Mesendoderm (in vitro differentiated cells): Measurements from ENCODE around the gene CPNE9.

Experiments
- DNase-seq: peaks from one replicate; pipeline ENCODE4 v3.0.0; 2013
- H2AK5ac ChIP-seq: 2 replicates; pipeline ENCODE4 v1.6.1; 2013; ENCODE audit warnings: low read length, inconsistent platforms
- H2BK120ac ChIP-seq: 2 replicates; pipeline ENCODE4 v1.6.1; 2013; ENCODE audit warnings: low read depth, mild to moderate bottlenecking, low read length, moderate library complexity, mixed read lengths
- H2BK15ac ChIP-seq: replicated peaks from 2 replicates; pipeline ENCODE4 v1.6.1; 2013; ENCODE audit warnings: low read depth, mild to moderate bottlenecking, moderate library complexity
- H2BK5ac ChIP-seq: 2 replicates; pipeline ENCODE4 v1.6.1; 2013; ENCODE audit warnings: low read length, inconsistent platforms
- H3K18ac ChIP-seq: 2 replicates; pipeline ENCODE4 v1.6.1; 2013; ENCODE audit warnings: mild to moderate bottlenecking, low read length, mixed read lengths
- H3K23ac ChIP-seq: one replicate; pipeline ENCODE4 v1.6.1; 2013; ENCODE audit warnings: low read length
- H3K27ac ChIP-seq: 2 replicates; pipeline ENCODE4 v1.5.1; 2013; ENCODE audit warnings: low read depth, mild to moderate bottlenecking, inconsistent platforms, low read length, moderate library complexity
- H3K27me3 ChIP-seq: 2 replicates; pipeline ENCODE4 v1.6.1; 2013; ENCODE audit warnings: low read length, control low read depth, mild to moderate bottlenecking, inconsistent platforms; ENCODE audit not compliant: insufficient read depth, poor library complexity
- H3K36me3 ChIP-seq: 2 replicates; pipeline ENCODE4 v1.6.1; 2013; ENCODE audit warnings: low read length, inconsistent platforms; ENCODE audit not compliant: control insufficient read depth, insufficient read depth
- H3K4ac ChIP-seq: one replicate; pipeline ENCODE4 v1.6.1; 2013; ENCODE audit warnings: low read depth, mild to moderate bottlenecking, low read length, moderate library complexity
- H3K4me1 ChIP-seq: 2 replicates; pipeline ENCODE4 v1.6.1; 2013; ENCODE audit warnings: low read depth, low read length, inconsistent platforms; ENCODE audit not compliant: control insufficient read depth
- H3K4me2 ChIP-seq: 2 replicates; pipeline ENCODE4 v1.6.1; 2013; ENCODE audit warnings: low read length
- H3K4me3 ChIP-seq: 2 replicates; pipeline ENCODE4 v1.5.1; 2013; ENCODE audit warnings: mild to moderate bottlenecking, low read length
- H3K56ac ChIP-seq: one replicate; pipeline ENCODE4 v1.6.1; 2013; ENCODE audit warnings: low read length
- H3K79me1 ChIP-seq: 2 replicates; pipeline ENCODE4 v1.6.1; 2013; ENCODE audit warnings: low read length, inconsistent platforms
- H3K79me2 ChIP-seq: 2 replicates; pipeline ENCODE4 v1.6.1; 2013; ENCODE audit warnings: mild to moderate bottlenecking, low read length; ENCODE audit not compliant: control insufficient read depth, insufficient read depth
- H3K9ac ChIP-seq: 2 replicates; pipeline ENCODE4 v1.6.1; 2013; ENCODE audit warnings: low read length, inconsistent platforms
- H4K5ac ChIP-seq: one replicate; pipeline ENCODE4 v1.6.1; 2013; ENCODE audit warnings: low read length
- H4K8ac ChIP-seq: one replicate; pipeline ENCODE4 v1.6.1; 2013; ENCODE audit warnings: low read depth, mild to moderate bottlenecking, control low read depth, low read length, moderate library complexity
- WGBS: extraction: QIAGEN DNeasy Blood & Tissue Kit; methylation state at CpG from one replicate; pipeline ENCODE4 v1.1.7; 2013; ENCODE audit warnings: low lambda C conversion rate, missing lambda C conversion rate; ENCODE audit not compliant: insufficient coverage; ENCODE audit errors: extremely low coverage; 5-methylcytosine and 5-hydroxymethylcytosine counted together

CPNE9 gene

DNA sequence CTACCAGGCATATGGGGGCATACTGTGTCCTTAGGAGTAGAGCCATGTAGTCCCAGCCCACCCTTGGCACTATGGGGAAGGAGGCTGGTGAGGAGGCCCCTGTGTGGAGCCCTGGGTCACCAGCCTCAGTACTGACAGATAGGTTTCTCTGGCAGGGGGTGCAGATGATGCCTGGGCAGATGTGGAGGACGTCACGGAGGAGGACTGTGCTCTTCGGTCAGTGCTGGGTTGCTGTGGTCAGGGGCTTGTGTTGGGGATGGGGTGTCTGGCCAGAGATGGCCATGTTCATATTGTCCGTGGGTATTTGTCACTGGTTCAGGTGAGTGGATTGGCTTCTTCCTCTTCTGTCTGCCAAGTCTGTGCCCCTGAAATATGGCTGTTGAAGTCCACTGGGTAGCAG is 34.4 kb upstream of the CPNE9 start:
- no peaks in the 10 kb centered on the region for H3K79me1 ChIP-seq
- H4K8ac ChIP-seq, result no peak overlapping the region
- no peaks in the 10 kb centered on the region for H3K79me2 ChIP-seq
- H2BK120ac ChIP-seq, result no peak overlapping the region
- no peak for DNase-seq
- no peak overlapping the region for H3K23ac ChIP-seq
- no peak overlapping the region for H3K56ac ChIP-seq
- H3K27me3 ChIP-seq, result no peaks in the 10 kb centered on the region
- no peak overlapping the region for H2BK15ac ChIP-seq
- H3K4me3 ChIP-seq, result no peak overlapping the region
- no peak overlapping the region for H3K9ac ChIP-seq
- no peaks in the 10 kb centered on the region for H3K4me1 ChIP-seq
- no peak overlapping the region for H4K5ac ChIP-seq
- no peak overlapping the region for H3K4me2 ChIP-seq
- H2AK5ac ChIP-seq, result no peak overlapping the region
- no peak overlapping the region for H3K18ac ChIP-seq
- no CpG with 5 or more reads among the region's 4 CpGs for WGBS
- H3K4ac ChIP-seq, result no peak overlapping the region
- H2BK5ac ChIP-seq, result no peak overlapping the region
- H3K27ac ChIP-seq, result no peak overlapping the region
- H3K36me3 ChIP-seq, result peaks cover 11% of the 10 kb centered on the region

DNA sequence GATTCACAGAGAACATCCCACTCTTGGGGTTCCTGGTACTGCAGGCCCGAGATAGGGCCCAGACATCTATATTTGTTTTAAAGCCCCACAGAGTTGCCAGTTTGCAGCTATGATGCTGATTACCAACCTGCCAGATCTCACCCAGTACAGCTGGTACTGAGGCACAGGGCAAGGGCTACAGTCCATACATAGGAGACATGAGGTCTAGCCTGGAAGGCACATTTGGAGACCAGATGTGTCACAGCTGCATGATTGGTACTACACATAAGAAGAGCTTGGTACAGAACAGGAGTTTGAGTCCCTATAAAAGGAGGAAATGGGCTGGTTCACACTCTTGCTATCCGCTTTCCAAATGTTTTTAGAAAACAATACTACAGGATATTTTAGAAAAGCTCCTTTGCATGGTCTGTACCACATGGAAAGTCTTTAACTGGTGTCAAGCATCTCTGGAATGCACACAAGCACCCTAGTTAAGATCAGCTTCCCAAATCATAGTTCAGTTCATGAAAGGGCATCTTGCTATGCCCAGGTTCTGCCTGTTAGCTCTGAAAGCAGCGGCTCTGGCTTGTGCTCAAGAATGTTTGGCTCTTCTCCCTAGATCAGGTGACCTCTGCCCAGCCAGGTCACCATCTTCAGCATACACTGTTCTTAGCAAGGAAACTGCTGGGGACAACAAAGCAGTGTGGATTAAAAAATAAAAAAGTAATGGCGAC is 33.8 kb upstream of the CPNE9 start:
- no peak overlapping the region for H3K18ac ChIP-seq
- H3K4me2 ChIP-seq, result no peak overlapping the region
- H3K36me3 ChIP-seq, result peaks cover 11% of the 10 kb centered on the region
- DNase-seq, result no peak
- H2AK5ac ChIP-seq, result no peak overlapping the region
- H2BK15ac ChIP-seq, result no peak overlapping the region
- H3K23ac ChIP-seq, result no peak overlapping the region
- H3K79me2 ChIP-seq, result no peaks in the 10 kb centered on the region
- H3K27me3 ChIP-seq, result no peaks in the 10 kb centered on the region
- no peaks in the 10 kb centered on the region for H3K4me1 ChIP-seq
- H2BK5ac ChIP-seq, result no peak overlapping the region
- no peak overlapping the region for H3K4ac ChIP-seq
- no peak overlapping the region for H3K56ac ChIP-seq
- H4K8ac ChIP-seq, result no peak overlapping the region
- no peak overlapping the region for H3K9ac ChIP-seq
- H2BK120ac ChIP-seq, result no peak overlapping the region
- H3K79me1 ChIP-seq, result no peaks in the 10 kb centered on the region
- H4K5ac ChIP-seq, result no peak overlapping the region
- no peak overlapping the region for H3K4me3 ChIP-seq
- H3K27ac ChIP-seq, result no peak overlapping the region
- no CpG with 5 or more reads among the region's 4 CpGs for WGBS

DNA sequence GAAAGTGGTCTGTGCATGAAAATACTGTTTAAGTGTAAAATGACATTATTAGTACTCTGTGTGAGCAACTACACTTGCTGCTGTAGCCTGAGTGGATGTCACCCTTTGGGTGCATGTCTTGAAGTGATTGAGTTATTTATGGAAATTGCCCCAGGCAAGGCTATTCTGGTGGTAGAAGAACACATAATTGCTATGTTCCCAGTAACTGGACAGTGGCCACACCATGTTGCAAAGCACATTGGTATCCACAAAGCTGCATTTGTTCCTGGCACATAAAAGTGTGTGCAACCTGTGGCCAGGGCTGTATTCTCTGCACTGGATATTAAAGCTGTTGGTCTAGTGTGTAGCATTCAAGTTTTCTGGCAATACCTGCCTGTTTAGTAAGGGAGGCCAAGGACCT is 30.6 kb upstream of the CPNE9 start:
- Histone ChIP-seq H2AK5ac (no peak overlapping the region), H3K27me3 (no peaks in the 10 kb centered on the region), H2BK120ac (no peak overlapping the region), H3K79me2 (no peaks in the 10 kb centered on the region), H2BK15ac (no peak overlapping the region), H3K4me1 (no peaks in the 10 kb centered on the region), H4K5ac (no peak overlapping the region), H3K27ac (no peak overlapping the region), H3K4me3 (no peak overlapping the region), H3K4ac (no peak overlapping the region), H3K18ac (no peak overlapping the region), H4K8ac (no peak overlapping the region), H3K79me1 (no peaks in the 10 kb centered on the region), H3K56ac (no peak overlapping the region), H2BK5ac (no peak overlapping the region), H3K9ac (no peak overlapping the region), H3K4me2 (no peak overlapping the region), H3K23ac (no peak overlapping the region), H3K36me3 (peaks cover 8% of the 10 kb centered on the region)
- no peak for DNase-seq

DNA sequence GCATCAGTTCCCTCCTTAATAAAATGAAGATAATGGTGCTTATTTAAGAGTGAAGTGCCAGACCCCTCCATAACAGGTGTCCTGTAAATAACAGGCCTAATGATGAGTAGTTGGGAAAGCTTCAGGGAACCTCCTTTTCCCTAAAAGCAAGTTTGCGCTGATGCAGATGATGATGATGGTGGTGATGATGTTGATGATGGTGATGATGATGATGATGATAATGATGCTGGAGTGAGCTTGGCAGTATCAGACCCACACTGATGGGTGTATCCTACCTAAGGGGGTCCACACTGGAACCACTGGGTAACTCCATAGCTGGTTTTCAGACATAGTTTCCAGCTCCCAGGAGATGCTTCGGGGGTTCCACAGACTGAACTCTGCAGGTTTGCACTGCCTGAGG is 29.9 kb upstream of the CPNE9 start:
- H3K9ac ChIP-seq, result no peak overlapping the region
- H2BK15ac ChIP-seq, result no peak overlapping the region
- no peaks in the 10 kb centered on the region for H3K79me1 ChIP-seq
- H3K4ac ChIP-seq, result no peak overlapping the region
- H3K36me3 ChIP-seq, result peaks cover 8% of the 10 kb centered on the region
- no peak for DNase-seq
- no peak overlapping the region for H3K23ac ChIP-seq
- WGBS, result no CpG with 5 or more reads among the region's 2 CpGs
- H3K4me3 ChIP-seq, result no peak overlapping the region
- no peak overlapping the region for H2BK120ac ChIP-seq
- H2BK5ac ChIP-seq, result no peak overlapping the region
- no peak overlapping the region for H3K56ac ChIP-seq
- H4K8ac ChIP-seq, result no peak overlapping the region
- H3K4me1 ChIP-seq, result no peaks in the 10 kb centered on the region
- no peaks in the 10 kb centered on the region for H3K27me3 ChIP-seq
- no peak overlapping the region for H3K4me2 ChIP-seq
- no peak overlapping the region for H4K5ac ChIP-seq
- no peak overlapping the region for H3K18ac ChIP-seq
- H3K27ac ChIP-seq, result no peak overlapping the region
- H3K79me2 ChIP-seq, result no peaks in the 10 kb centered on the region
- H2AK5ac ChIP-seq, result no peak overlapping the region

DNA sequence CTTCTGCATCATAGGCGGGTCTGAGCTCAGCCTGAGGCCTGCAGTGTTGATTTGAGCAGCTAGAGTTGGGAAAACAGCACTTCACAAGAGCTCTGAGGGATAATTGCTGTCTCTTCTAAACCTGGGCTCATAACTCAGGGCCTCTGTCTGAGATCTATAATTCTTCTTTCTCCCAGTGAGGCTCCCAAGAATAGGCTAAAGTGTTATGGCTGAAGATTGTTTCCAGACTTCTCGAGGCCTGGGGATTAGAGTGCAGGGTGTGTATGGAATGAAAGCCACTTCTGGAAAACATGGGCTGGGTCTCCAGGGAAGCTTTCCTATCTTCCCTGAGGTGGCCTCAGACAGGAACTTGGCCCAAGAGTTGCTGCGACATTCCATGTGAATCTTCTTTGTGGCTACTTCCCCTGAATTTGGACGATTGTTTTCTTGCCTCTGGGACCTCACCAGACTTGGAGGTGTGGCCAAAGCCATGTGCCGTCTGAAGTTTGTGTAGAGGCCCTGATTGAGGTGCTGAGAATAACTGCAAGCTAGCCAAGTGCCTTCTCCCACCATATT is 27.8 kb upstream of the CPNE9 start:
- H2BK5ac ChIP-seq, result no peak overlapping the region
- H3K27me3 ChIP-seq, result no peaks in the 10 kb centered on the region
- no peak overlapping the region for H2BK120ac ChIP-seq
- H3K79me2 ChIP-seq, result no peaks in the 10 kb centered on the region
- H3K4me3 ChIP-seq, result no peak overlapping the region
- no peak overlapping the region for H4K8ac ChIP-seq
- H3K18ac ChIP-seq, result no peak overlapping the region
- no CpG with 5 or more reads among the region's 5 CpGs for WGBS
- H4K5ac ChIP-seq, result no peak overlapping the region
- no peak overlapping the region for H3K4ac ChIP-seq
- no peak overlapping the region for H3K27ac ChIP-seq
- H3K23ac ChIP-seq, result no peak overlapping the region
- H3K56ac ChIP-seq, result no peak overlapping the region
- no peaks in the 10 kb centered on the region for H3K79me1 ChIP-seq
- DNase-seq, result peak; percentile 11
- H3K9ac ChIP-seq, result no peak overlapping the region
- no peak overlapping the region for H2BK15ac ChIP-seq
- no peak overlapping the region for H3K4me2 ChIP-seq
- no peak overlapping the region for H2AK5ac ChIP-seq
- H3K36me3 ChIP-seq, result peaks cover 7% of the 10 kb centered on the region
- H3K4me1 ChIP-seq, result no peaks in the 10 kb centered on the region

DNA sequence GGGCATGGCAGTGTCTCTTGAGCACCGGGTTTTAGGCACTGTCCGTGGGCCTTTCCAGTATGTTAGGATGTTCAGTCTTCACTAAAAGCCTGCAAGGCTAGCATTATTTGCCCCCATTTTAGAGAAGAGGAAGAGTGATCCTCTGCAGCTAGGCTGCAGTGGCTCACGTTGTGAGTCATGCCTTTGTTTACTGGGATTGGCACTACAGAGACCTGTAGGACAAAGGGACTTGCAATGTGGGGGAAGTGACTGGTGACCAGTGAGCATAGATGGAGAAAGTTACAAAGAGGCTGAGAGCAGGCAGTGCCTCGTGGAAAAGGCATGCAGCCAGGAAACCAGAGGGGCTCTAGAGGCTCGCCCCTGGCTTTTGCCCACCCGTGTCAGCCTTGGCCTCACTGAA is 26.8 kb upstream of the CPNE9 start:
- Histone ChIP-seq H3K4me3 (no peak overlapping the region), H3K79me1 (no peaks in the 10 kb centered on the region), H3K27ac (no peak overlapping the region), H3K9ac (no peak overlapping the region), H3K18ac (no peak overlapping the region), H4K8ac (no peak overlapping the region), H3K56ac (no peak overlapping the region), H3K79me2 (no peaks in the 10 kb centered on the region), H3K4me2 (no peak overlapping the region), H4K5ac (no peak overlapping the region), H3K23ac (no peak overlapping the region), H2BK120ac (no peak overlapping the region), H3K4me1 (no peaks in the 10 kb centered on the region), H2BK15ac (no peak overlapping the region), H3K27me3 (no peaks in the 10 kb centered on the region), H3K4ac (no peak overlapping the region), H3K36me3 (peaks cover 7% of the 10 kb centered on the region), H2BK5ac (no peak overlapping the region), H2AK5ac (no peak overlapping the region)
- peak; percentile 16 for DNase-seq
- no CpG with 5 or more reads among the region's 6 CpGs for WGBS
